GM23338 (cell line): ENCODE data around the gene DVL1.

Source experiments
- CREB1 ChIP-seq: fragments of 250-450 bp; sonication (Bioruptor Pico); IDR thresholded peaks from 2 replicates; pipeline ENCODE4 v1.5.0; 2020; ENCODE audit warnings: low read depth, mild to moderate bottlenecking, moderate library complexity
- EZH2 ChIP-seq: fragments of 200-600 bp; sonication (generic); IDR thresholded peaks from one replicate; pipeline ENCODE4 v1.8.0; 2017; ENCODE audit warnings: antibody characterized with exemption, mild to moderate bottlenecking, low read depth; ENCODE audit not compliant: unreplicated experiment
- EZH2phosphoT487 ChIP-seq: fragments of 200-600 bp; sonication (generic); IDR thresholded peaks from one replicate; pipeline ENCODE4 v1.8.1; 2018; ENCODE audit warnings: antibody characterized with exemption; ENCODE audit not compliant: unreplicated experiment
- JUNB ChIP-seq: IDR thresholded peaks from one replicate; pipeline ENCODE4 v1.6.1; 2016; ENCODE audit warnings: antibody characterized with exemption; ENCODE audit not compliant: unreplicated experiment
- POLR2AphosphoS5 ChIP-seq: IDR thresholded peaks from 2 replicates; pipeline ENCODE4 v1.6.1; 2016; ENCODE audit warnings: antibody characterized with exemption, low read depth
- REST ChIP-seq: IDR thresholded peaks from one replicate; pipeline ENCODE4 v1.6.1; 2018; ENCODE audit warnings: antibody characterized with exemption; ENCODE audit not compliant: unreplicated experiment
- STAT1 ChIP-seq: IDR thresholded peaks from one replicate; pipeline ENCODE4 v1.6.1; 2016; ENCODE audit warnings: antibody characterized with exemption; ENCODE audit not compliant: unreplicated experiment
- ZNF114 ChIP-seq: fragments of 250-450 bp; sonication (Bioruptor Pico); IDR thresholded peaks from 2 replicates; pipeline ENCODE4 v1.5.0; 2020; ENCODE audit warnings: mild to moderate bottlenecking, moderate library complexity
- TF ChIP-seq, protein P1 (sequence below), 2 experiments: fragments of 200-600 bp in 1 of 2; sonication (generic) in 1 of 2; conservative IDR thresholded peaks; 2 replicates each; pipeline versions ENCODE4 v1.5.1 to v1.6.1; 2016 to 2017; ENCODE audit warnings: antibody characterized with exemption in 2 of 2, low read depth in 2 of 2, mild to moderate bottlenecking in 2 of 2, moderate library complexity in 1 of 2
- TF ChIP-seq, protein P2 (sequence below): IDR thresholded peaks from 2 replicates; pipeline ENCODE4 v1.6.1; 2016; ENCODE audit warnings: antibody characterized with exemption

- TF ChIP-seq, protein P1, sequence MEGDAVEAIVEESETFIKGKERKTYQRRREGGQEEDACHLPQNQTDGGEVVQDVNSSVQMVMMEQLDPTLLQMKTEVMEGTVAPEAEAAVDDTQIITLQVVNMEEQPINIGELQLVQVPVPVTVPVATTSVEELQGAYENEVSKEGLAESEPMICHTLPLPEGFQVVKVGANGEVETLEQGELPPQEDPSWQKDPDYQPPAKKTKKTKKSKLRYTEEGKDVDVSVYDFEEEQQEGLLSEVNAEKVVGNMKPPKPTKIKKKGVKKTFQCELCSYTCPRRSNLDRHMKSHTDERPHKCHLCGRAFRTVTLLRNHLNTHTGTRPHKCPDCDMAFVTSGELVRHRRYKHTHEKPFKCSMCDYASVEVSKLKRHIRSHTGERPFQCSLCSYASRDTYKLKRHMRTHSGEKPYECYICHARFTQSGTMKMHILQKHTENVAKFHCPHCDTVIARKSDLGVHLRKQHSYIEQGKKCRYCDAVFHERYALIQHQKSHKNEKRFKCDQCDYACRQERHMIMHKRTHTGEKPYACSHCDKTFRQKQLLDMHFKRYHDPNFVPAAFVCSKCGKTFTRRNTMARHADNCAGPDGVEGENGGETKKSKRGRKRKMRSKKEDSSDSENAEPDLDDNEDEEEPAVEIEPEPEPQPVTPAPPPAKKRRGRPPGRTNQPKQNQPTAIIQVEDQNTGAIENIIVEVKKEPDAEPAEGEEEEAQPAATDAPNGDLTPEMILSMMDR (conservative IDR thresholded peaks at IDR 0.05; ENCODE audit: low read depth in 2 of 2): no peak
- no peak for TF ChIP-seq CREB1 (CRISPR knock-in tag)
- TF ChIP-seq ZNF114 (CRISPR knock-in tag): no peak
- TF ChIP-seq JUNB: no peak
- no peak for TF ChIP-seq POLR2AphosphoS5
- TF ChIP-seq REST: no peak
- no peak for TF ChIP-seq EZH2
- no peak for TF ChIP-seq EZH2phosphoT487
- TF ChIP-seq STAT1: no peak
- TF ChIP-seq, protein P2, sequence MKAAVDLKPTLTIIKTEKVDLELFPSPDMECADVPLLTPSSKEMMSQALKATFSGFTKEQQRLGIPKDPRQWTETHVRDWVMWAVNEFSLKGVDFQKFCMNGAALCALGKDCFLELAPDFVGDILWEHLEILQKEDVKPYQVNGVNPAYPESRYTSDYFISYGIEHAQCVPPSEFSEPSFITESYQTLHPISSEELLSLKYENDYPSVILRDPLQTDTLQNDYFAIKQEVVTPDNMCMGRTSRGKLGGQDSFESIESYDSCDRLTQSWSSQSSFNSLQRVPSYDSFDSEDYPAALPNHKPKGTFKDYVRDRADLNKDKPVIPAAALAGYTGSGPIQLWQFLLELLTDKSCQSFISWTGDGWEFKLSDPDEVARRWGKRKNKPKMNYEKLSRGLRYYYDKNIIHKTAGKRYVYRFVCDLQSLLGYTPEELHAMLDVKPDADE: no peak
These were observed 3.2 kb downstream of the DVL1 start for GRCh38 chr1:1345860-1346500.
